ENCODE data around the gene CLCN6. TPM values are rescaled to one million over a fixed set of nuclear protein-coding genes. Genes with fewer than 3 reads are reported as not detected.
A peak's percentile ranks its signal among the peaks of the same experiment; 100 is the strongest.
"Not testable (repeated sequence)": the region's sequence is repeated elsewhere in the genome, so short reads cannot be mapped to it uniquely, and the experiment has no call there.

Gene CLCN6
- total and polyA plus RNA-seq, 2 donors: 9.9 to 13.7 TPM

DNA sequence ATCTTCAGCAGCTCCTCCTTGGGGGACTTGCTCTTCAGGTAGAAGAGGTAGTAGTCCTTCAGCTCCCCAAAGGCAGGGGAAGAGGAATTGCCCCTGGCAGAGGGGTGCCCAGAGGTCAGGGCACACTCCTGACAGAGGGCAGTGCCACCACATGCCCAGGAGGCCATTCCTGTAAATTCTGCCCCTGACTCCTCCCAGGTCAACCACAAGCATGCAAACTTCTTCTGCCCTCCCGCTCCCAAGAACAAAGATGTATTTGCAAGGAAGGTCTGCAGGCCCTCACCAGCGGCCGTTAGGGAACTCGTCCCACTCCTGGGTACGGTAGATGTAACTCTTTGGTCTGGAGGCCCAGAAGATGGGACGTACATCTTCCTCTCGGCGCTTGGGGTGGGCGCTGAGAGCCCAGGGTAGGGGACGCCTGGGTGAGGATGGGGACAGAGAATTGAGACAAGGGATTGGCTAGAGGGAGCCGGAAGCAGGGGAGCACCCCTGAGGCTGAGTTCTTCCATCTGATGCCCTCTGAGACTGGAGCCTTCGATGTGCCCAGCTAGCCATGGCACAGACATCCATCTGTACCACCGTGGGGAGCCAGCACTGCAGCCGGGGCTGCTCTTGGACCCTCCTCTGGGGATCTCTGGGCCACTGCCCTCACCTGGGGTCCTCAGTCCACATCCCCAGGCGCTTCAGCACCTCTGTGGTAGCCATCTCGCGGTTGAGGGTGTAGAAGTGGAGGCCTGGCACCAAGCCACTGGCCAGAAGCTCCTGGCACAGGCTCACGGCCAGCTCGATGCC, 11.3 kb upstream of the CLCN6 start:
- H3K4me1 ChIP-seq (ENCODE audit: insufficient read depth): no peaks in the 10 kb centered on the region
- no peak for DNase-seq (ENCODE audit: extremely low spot score)
- no peak overlapping the region for H3K27ac ChIP-seq (ENCODE audit: low read depth)
- WGBS: 89% methylated on average over 19 of the region's 19 CpGs
- H3K36me3 ChIP-seq (ENCODE audit: insufficient read depth): peaks cover 2% of the 10 kb centered on the region
- no peak overlapping the region for H3K4me3 ChIP-seq (ENCODE audit: low read depth, low read length)

DNA sequence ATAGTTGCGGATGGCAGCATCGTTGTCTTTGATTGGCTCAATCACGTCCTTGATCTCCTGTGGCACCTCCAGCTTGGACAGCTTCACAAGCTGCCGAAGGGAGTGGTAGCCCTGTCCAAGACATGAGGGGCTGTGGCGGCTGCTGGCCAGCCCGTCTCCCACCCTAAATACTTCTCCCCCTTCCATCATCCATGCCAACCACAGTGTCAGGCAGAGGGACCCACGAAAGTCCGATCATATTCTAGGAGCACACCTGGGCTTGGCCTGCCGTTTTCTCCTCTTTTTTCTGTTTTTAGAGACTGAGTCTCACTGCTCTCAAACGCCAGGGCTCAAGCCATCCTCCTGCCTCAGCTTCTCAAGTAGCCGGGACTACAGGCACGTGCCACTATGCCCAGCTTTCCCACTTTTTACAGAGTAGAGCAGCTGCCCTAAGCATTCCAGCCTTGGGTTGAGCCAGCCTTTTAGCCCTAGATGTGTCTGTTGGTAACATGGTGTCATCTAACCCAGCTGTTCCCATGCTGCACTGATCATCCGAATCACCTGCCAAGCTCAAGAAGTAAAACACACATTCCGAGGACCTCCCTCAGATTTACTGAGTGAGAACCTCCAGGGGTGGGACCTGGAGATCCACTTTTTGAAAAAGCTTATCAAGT, 10.6 kb upstream of the CLCN6 start:
- Histone ChIP-seq H3K27ac (ENCODE audit: low read depth) (no peak overlapping the region), H3K4me3 (ENCODE audit: low read depth, low read length) (no peak overlapping the region), H3K4me1 (ENCODE audit: insufficient read depth) (no peaks in the 10 kb centered on the region), H3K36me3 (ENCODE audit: insufficient read depth) (peaks cover 2% of the 10 kb centered on the region)
- WGBS: 90% methylated on average over 14 of the region's 14 CpGs
- no peak for DNase-seq (ENCODE audit: extremely low spot score)

DNA sequence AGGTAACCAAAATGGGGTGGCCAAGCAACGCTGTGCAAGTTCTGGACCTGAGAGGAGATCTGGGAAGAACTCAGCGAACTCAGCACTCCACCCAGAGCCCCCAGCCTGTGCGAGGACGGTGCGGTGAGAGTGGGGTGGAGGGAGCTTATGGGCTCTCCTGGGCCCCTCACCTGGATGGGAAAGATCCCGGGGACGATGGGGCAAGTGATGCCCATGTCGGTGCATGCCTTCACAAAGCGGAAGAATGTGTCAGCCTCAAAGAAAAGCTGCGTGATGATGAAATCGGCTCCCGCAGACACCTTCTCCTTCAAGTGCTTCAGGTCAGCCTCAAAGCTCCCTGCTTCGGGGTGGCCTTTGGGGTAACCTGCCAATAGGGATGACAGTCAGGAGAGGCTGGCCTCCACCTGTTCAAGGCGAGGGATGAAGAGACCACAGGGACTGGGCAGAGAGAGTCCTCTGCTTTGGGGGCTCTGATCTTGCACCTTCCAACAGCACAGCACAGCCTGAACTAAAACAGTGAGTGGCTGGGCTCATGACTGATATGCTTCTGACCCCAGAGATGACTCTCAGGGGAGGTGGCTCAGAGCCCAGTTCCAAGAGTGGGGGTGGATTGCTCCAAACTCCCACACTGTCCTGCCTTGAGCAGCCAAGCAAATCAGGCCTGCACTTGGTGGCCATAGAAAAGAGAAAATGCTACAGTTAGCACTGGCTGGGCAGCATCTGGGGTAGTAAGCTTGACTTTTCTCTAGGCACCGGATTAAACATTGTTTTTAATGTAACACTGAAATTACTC, 9.8 kb upstream of the CLCN6 start:
- no peak overlapping the region for H3K27ac ChIP-seq (ENCODE audit: low read depth)
- 94% methylated on average over 15 of the region's 15 CpGs for WGBS
- no peak for DNase-seq (ENCODE audit: extremely low spot score)
- H3K4me3 ChIP-seq (ENCODE audit: low read depth, low read length): no peak overlapping the region
- no peaks in the 10 kb centered on the region for H3K4me1 ChIP-seq (ENCODE audit: insufficient read depth)
- peaks cover 4% of the 10 kb centered on the region for H3K36me3 ChIP-seq (ENCODE audit: insufficient read depth)

DNA sequence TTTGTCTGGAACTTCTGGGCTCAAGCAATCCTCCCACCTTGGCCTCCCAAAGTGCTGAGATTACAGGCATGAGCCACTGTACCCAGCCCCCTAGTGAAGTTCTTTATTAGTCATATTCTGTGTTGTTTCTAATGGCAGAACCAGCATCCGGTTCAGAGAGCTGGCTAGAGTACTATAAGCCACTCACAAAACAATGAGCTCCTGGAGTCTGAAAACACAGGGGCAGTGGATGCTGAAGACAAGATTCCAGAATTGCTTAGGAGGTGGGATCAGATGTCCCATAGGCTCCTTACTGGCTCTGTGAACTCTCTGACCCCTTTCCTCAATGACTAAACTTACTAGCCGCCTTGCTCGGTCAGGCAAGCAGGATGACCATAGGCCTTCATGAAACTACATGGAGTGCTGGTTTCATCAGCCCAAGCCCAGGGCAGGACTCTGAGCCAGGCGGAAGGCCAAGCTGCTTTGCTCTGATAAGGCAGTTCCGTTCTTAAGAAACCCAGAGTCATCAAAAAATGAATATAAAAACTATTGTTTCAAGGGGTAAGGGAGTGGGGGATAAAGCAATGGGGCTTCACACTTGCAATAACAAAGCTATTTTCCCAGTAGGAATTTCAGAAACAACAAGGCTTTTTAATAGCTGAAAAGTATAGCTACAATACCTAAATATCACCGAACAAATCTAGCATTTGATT, 8.3 kb upstream of the CLCN6 start:
- no peak overlapping the region for H3K27ac ChIP-seq (ENCODE audit: low read depth)
- DNase-seq (ENCODE audit: extremely low spot score): no peak
- H3K36me3 ChIP-seq (ENCODE audit: insufficient read depth): peaks cover 4% of the 10 kb centered on the region
- H3K4me1 ChIP-seq (ENCODE audit: insufficient read depth): no peaks in the 10 kb centered on the region
- H3K4me3 ChIP-seq (ENCODE audit: low read depth, low read length): no peak overlapping the region
- 76% methylated on average over 6 of the region's 6 CpGs for WGBS

DNA sequence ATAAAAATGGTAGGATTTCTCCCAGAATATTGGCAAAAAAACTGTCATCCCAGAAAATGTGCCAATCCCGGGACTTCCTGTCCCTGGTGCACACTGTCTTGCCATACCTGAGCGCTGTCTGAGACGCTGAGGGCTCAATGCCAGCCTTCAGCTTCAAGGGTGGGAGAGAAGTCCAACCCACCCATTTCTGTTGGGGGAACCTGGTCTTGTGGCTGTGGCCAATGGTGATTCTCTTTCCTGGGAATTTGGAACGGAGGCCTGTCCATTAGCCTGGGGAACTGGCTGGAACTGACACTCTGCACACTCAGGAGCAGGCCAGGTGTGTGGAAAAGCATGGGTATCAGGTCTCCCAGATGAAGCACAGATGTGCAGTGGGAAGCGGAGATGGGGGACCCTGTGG, 6.9 kb upstream of the CLCN6 start:
- 97% methylated on average over 5 of the region's 5 CpGs for WGBS
- Histone ChIP-seq H3K27ac (ENCODE audit: low read depth) (no peak overlapping the region), H3K4me1 (ENCODE audit: insufficient read depth) (no peaks in the 10 kb centered on the region), H3K4me3 (ENCODE audit: low read depth, low read length) (no peak overlapping the region), H3K36me3 (ENCODE audit: insufficient read depth) (peaks cover 4% of the 10 kb centered on the region)
- DNase-seq (ENCODE audit: extremely low spot score): no peak

DNA sequence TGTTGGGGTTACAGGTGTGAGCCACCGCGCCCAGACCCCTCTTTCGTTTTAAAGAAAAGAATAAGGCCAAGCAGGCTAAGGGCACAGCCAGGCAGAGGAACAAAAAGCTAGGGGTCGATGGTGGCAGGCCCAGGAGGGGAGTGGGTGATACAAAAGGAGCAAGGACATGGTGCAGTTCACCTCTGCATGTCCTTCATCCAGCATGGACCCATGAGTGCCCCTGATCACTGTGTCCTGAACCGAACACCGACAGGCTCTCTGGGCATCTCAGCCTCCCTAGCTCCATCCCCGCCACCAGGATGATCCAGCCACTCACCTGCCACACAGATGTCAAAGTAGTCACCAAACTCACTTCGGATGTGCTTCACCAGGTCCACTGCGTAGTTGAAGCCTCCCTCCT, 6.1 kb upstream of the CLCN6 start:
- 97% methylated on average over 9 of the region's 9 CpGs for WGBS
- no peak for DNase-seq (ENCODE audit: extremely low spot score)
- no peaks in the 10 kb centered on the region for H3K4me1 ChIP-seq (ENCODE audit: insufficient read depth)
- no peak overlapping the region for H3K4me3 ChIP-seq (ENCODE audit: low read depth, low read length)
- peaks cover 3% of the 10 kb centered on the region for H3K36me3 ChIP-seq (ENCODE audit: insufficient read depth)
- H3K27ac ChIP-seq (ENCODE audit: low read depth): no peak overlapping the region

DNA sequence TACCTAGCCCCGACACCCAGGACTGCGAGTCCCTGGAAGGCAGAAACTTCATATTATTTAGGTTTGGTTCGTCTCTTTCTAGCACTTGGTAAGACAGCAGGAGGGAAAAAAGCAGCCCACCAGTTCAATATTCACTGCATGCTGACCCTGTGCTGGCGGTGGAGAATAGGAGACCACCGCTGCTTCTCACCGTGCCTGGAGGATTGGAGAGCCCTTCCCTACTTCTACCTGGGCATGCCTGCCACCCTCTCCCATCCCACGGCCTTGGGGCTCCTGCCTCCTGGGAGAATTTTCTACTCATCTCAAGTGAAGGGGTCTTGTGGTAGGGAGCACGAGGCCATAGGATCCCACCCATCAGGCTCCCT, 5.6 kb upstream of the CLCN6 start:
- H3K4me1 ChIP-seq (ENCODE audit: insufficient read depth): no peaks in the 10 kb centered on the region
- DNase-seq (ENCODE audit: extremely low spot score): no peak
- no peak overlapping the region for H3K4me3 ChIP-seq (ENCODE audit: low read depth, low read length)
- no peak overlapping the region for H3K27ac ChIP-seq (ENCODE audit: low read depth)
- H3K36me3 ChIP-seq (ENCODE audit: insufficient read depth): peaks cover 2% of the 10 kb centered on the region
- 93% methylated on average over 8 of the region's 8 CpGs for WGBS

DNA sequence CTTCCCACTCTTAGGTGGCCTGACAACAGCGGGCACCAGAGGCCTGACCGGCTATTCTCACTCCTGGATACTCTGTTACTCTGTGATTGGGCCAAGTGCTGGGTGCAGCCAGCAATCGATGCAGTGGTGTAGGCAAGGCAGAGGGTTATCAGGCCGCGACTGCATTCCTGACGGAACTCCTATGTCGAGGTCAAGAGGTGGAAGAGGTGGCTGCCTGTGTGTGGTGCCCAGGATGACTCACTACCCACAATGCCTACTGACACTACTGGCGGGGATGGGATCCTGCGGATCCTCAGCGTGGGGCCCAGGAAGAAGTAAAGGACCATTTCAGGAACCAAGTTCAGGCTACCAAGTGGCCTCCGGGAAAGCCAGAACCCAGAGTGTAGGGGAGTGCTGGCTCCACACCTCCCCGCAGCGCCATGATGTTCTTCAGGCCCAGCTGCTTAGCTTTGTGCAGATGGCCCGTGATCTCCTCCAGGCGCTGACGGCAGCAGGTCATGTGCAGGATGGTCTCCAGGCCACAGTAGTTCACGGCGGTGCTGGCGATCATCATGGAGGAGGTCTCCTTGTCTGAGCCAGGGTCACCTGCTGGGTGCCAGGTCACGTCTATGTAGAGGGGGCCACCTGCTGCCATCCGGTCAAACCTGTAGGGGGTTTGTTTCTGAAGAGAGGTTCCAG, 5.1 kb upstream of the CLCN6 start:
- DNase-seq (ENCODE audit: extremely low spot score): no peak
- no peak overlapping the region for H3K27ac ChIP-seq (ENCODE audit: low read depth)
- H3K36me3 ChIP-seq (ENCODE audit: insufficient read depth): peaks cover 2% of the 10 kb centered on the region
- H3K4me3 ChIP-seq (ENCODE audit: low read depth, low read length): no peak overlapping the region
- H3K4me1 ChIP-seq (ENCODE audit: insufficient read depth): no peaks in the 10 kb centered on the region
- WGBS: 91% methylated on average over 21 of the region's 21 CpGs

DNA sequence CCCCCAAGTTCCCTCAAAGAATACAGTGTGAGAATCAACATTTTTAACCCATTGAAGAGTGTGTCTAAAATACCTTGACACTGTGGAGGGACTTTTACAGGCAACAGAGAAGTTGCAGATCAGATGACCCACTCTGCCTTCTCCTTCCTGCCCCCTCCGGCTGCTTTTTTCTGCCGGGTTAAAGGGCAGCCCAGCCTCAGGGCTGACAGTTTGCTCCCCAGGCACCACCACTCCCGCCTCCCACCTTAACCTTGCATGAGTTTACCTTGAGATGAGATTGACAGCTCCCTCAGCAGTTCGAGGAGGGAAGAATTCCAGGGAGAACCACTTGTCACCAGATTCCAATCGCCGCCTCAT, 3.4 kb upstream of the CLCN6 start:
- WGBS: 12% methylated on average over 6 of the region's 6 CpGs
- peaks cover 2% of the 10 kb centered on the region for H3K36me3 ChIP-seq (ENCODE audit: insufficient read depth)
- H3K4me3 ChIP-seq (ENCODE audit: low read depth, low read length): peak overlapping the region; percentile 29
- DNase-seq (ENCODE audit: extremely low spot score): no peak
- H3K27ac ChIP-seq (ENCODE audit: low read depth): peak overlapping the region; percentile 69
- peaks cover 3% of the 10 kb centered on the region for H3K4me1 ChIP-seq (ENCODE audit: insufficient read depth)

DNA sequence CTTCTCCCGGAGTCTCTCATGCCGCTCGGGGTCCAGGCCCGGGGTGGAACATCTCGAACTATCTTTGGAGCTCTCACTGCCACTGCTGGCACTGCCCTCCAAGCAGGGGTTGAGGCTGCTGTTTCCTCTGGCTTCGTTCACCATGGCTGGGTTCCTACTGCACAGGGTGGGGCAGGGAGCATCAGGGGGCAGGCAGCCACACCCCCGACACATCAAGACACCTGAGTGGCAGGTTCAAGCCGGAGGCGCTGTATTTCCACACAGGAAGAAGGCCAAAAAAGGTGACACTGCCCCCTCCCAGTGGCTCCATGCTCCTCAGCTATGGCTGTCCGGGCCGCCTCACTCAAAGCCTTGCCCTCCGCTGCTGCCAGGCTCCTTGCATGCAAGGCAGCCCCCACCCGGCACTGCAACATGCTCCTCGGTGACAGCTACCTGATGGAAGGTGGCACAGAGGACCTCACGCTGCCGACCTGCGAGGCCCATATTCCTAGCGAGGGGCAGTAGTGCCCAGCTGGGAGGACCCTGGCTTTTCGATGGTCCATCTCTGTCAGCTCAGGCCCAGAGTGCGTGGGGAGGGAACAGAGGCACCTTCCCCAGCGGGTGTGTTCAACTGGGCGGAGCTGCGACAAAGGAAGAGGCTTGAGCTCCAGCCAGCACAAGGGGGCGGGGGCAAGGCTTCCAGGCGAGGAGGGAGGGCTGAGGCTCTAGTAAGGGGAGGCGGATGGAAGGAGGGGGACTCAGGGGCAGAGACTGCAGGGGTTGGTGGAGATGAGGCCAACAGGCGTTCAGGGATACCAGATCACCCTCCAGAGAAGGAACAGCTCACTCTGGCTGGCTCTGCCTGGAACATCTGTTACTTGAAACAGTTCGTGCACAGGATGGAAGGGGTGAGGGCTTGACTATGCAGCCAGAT, 2.8 kb upstream of the CLCN6 start:
- Histone ChIP-seq H3K4me1 (ENCODE audit: insufficient read depth) (peaks cover 3% of the 10 kb centered on the region), H3K36me3 (ENCODE audit: insufficient read depth) (peaks cover 2% of the 10 kb centered on the region), H3K4me3 (ENCODE audit: low read depth, low read length) (peak overlapping the region; percentile 29), H3K27ac (ENCODE audit: low read depth) (peak overlapping the region; percentile 69)
- WGBS: 3% methylated on average over 28 of the region's 28 CpGs
- peak; percentile 88 for DNase-seq (ENCODE audit: extremely low spot score)

DNA sequence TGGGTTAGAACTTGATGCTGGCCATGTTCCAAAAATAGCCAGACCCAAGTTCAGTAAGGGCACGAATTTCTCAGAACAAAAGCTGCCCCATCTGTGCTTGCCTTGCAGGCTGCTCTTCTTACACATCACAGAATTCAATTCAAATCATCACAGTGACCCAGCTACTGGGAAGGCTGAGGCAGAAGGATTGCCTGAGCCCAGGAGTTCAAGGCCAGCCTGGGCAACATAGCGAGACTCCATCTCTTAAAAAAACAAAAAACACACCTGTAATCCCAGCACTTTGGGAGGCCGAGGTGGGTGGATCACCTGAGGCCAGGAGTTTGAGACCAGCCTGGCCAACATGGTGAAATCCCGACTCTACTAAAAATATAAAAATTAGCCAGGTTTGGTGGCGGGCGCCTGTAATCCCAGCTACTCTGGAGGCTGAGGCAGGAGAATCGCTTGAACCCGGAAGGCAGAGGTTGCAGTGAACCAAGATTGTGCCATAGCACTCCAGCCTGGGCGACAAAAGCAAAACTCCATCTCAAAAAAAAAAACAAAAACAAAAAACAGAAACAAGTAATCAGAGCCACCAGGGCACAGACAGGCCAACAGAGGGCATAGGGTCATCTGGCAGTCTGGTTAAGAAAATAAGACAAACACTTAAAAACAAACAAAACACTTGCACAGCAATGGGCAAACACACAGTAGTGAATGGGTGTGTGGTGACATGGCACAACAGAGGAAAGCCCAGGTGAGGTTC, 1.9 kb upstream of the CLCN6 start:
- not testable (repeated sequence) for H3K4me1 ChIP-seq (ENCODE audit: insufficient read depth); H3K36me3 ChIP-seq (ENCODE audit: insufficient read depth); DNase-seq (ENCODE audit: extremely low spot score); H3K4me3 ChIP-seq (ENCODE audit: low read depth, low read length)
- WGBS: 67% methylated on average over 9 of the region's 9 CpGs
- H3K27ac ChIP-seq (ENCODE audit: low read depth): peak overlapping the region; percentile 96

All from urinary bladder (tissue), 4 donors.